NCI-H1436 (cell line): ENCODE results near the gene CHST15.

Experiments used
- DNase-seq: peaks from one replicate; lab custom pipeline; 2025; lab: John Stamatoyannopoulos, UW

The CHST15 gene

GRCh38 chr10:124029559-124029958 is 63.8 kb downstream of the CHST15 start:
- no peak for DNase-seq

DNA sequence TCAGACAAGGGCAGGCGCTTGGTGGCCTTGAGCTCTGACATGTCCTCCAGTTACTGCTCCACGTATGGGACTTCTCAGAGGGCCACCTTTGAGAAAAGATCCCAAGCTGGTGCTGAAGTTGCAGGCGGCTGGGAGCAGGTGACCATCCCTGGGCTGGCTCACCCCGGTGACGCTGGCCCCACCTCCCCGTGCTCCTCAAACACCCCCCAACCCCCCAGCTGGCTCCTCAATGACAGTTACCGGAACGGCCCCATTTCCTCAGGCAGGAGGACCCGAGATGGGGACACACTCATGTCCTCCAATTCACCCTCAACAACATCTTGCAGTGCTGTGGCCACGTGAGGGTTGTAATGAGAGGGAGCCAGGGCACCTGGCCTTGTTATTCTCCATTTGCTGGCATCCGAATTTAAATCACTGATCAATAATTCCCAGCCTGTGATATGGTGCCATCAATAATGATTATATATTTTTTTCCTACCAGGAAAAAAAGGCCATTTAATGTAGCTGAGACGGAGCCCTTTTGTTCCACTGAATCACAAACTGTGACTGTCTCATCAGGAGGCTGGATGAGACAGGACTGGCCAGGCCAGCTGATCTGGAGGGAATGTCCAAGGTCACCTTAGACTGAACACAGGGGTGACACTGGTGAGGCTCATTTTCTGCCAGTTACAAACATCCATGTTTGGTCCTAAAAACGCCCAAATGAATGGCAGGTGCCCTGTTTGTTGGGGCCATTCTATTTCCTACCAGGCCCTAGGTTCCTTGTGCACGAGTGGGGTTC is 64.5 kb downstream of the CHST15 start:
- no peak for DNase-seq

DNA sequence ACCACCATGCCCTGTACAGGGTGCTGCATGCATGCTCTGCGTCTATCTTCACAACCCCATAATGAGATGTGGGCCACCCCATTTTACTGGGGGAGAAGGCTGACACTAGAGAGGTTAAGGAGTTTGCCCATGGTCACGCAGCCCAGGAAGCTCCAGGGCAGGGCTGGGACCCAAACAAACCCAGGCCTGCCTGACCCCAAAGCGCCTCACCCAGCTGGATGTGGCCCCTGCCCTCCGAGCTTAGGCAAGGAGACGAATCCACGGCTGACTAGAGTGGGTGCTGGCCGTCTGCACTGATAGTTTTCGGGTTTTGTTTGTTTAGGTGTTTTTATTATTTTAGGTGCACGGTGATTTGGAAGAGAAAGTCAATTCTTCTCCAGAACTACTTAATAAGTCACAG is 65.7 kb downstream of the CHST15 start:
- no peak for DNase-seq

- no peak for DNase-seq
These were observed 66.3 kb downstream of the CHST15 start for GRCh38 chr10:124027031-124027611.

- DNase-seq, result no peak
These were observed 66.8 kb downstream of the CHST15 start for GRCh38 chr10:124026589-124026939.

- peak; percentile 3 for DNase-seq
These were observed 67.5 kb downstream of the CHST15 start for GRCh38 chr10:124025660-124026588.

DNA sequence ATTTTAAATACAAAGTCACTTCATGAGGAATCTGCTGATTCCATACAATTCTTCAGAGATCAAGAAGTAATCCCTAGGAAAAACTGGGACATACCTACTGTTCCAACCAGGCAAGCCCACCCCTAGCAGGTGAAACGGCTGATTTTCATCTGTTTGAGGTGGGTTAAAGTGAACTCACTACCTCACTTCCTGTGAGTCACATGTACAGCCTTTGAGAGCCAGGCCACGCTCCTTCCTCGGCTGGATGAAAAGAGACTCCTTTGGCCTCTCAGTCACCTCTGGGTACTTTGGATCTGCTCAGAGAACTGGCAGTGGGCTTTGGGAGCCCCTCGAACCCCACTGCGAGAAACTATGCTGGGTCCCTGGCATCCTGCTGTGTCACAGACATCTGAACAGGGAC is 68.2 kb downstream of the CHST15 start:
- no peak for DNase-seq

DNA sequence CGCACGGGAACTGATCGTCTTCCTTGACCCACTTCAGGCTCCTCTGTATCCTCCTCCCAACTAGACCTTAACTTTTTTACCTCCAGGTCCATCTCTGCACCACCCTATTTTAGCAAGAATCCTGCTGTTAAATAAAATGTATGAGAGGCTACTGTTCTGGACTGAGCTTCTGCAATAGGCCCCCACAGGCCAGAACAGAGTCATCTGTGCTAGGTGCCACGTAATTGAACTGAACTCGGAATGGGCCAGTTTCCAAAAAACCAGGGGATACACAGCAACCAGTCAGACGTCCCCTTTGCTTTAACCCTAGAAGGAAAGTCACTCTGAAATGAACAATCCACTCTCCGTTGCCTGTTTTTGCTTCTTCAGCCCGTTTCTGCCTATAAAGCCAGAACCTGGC is 71.3 kb downstream of the CHST15 start:
- DNase-seq, result no peak

GRCh38 chr10:124020981-124021815 is 72.2 kb downstream of the CHST15 start:
- DNase-seq, result no peak

- DNase-seq, result no peak
These were observed 73.3 kb downstream of the CHST15 start for GRCh38 chr10:124019886-124020797.

DNA sequence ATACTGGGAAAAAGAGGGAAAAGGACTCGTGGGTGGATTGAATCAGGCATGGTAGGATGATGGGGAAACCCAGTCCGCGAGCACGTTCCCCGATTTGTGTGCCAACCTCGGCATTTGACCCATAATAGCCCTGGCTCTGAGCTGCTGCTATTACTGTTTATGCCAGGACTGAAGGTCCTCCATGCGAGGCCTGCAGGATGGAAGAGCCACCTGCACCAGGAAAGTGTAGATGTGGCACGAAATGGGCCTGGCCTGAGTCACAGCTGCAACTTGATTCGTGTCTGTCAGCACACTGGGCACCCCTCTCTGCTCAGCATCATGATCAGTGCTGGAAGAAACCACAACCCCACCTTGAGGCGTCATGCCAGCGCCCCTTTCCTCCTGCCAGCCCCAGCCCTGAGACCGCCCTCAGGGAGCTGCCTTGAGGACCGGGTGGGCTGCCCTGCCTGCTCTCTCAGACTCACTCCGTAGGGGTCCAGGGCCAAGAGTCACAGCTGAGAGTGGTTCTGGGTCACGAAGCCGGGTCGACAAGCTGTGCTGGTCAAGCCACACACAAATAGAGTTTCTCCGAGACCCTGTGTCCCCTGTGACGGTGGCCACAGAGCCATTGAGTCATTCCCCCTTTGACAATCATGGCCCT is 74.4 kb downstream of the CHST15 start:
- no peak for DNase-seq

DNA sequence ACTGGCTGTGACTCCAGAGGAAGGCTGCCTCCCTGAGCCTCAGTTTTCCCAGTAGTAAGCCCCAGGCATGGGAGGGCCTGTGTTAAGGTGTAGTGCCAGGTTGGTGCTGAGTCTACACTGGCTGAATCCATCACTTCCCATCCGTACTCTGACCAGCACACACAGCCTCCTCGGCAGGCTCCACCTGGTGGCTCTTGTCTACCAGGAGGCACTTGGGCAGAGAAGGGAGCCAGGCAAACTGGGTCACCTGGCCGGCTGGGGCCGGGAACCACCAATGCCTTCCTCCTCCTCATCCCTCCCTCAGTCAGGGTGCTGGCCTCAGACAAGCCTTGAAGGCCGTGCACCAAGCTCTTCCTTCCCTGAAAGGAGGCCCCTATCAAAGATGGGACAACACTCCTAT is 75.7 kb downstream of the CHST15 start:
- no peak for DNase-seq

DNA sequence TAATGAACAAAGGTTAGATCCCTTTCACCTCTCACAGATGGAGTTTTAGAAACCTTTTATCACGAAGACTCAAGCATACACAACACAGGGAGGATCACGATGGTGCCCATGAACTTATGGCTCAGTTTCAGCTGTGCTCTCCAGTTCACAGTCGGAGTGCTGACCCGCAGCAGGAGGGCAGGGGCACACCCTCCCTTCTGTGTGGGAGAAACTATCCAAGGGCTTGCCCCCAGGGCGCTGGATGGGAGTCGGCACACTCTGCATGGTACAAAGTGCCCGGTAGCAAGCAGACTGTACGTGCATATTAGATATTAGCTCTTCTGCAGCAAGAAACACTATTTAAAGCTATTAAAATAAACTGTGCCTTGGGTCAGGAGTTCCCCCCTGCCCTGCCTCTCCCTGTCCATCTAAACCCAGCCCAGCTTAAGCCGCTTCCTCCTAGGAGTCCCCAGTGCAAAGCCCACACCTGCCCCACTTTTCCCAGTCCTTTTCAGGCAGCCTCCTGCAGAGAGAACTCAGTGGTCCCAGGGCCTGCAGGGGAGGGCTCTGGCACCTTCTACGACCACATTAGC is 76.5 kb downstream of the CHST15 start:
- DNase-seq, result no peak

GRCh38 chr10:124015991-124016390 is 77.4 kb downstream of the CHST15 start:
- no peak for DNase-seq

- DNase-seq, result no peak
These were observed 78.8 kb downstream of the CHST15 start for GRCh38 chr10:124014416-124015154.

DNA sequence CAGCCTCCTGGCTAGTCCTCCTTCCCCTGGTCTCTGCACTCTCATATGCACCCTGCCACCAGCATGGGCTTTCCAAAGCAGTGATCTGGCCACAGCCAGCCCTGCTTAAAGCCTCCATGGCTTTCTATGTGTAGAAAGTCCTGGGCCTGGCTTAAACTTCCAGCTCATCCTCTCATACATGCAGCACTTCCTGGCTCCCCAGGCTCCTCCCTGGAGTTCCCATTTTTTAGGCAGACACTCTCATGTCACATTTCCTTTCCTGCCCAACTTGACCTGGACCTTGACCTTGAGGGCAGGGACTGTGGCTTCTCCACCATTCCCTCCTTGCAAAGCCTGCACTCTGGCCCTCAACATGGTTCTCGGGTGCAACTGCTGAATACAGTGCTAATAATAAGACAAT is 79.5 kb downstream of the CHST15 start:
- no peak for DNase-seq

DNA sequence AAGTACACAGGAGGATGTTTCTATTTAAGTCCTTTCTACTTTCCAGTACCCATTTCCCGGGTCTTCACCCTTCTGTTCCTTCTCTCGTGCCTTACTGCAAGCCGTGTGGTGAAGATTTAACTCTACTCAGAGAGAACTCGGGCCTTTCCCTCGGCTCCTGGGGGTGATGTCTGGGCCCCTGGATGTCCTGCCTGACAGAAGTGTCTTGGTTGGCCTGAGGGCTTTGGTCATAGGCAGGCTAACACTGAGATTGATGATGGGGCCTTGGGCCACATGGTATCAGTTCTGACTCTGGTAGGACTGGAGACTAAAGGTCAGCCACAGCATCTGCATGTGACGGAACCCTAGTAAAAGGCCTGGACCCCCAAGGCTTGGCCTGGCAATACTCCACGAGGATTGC is 80.4 kb downstream of the CHST15 start:
- no peak for DNase-seq

GRCh38 chr10:124012583-124012982 is 80.8 kb downstream of the CHST15 start:
- no peak for DNase-seq

DNA sequence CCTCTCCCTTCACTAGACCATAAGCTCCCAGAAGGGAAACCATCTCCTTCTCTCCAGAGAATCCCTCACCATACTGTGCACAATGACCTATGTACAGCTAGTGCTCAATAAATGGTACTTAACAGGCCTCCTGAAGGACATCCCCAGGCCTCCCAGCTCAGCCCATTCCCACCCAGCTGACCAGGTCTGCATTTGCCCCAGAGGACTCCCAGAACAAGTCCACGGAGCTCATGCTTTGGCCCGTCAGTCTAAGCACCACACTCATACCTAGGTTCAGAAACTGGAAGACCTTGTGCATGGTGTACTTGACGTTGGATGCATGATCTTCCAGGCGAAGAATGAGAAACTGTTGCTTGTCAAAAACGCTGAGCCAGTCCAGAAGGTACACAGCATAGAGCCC is 81.3 kb downstream of the CHST15 start:
- DNase-seq, result no peak
